ENCODE measurements around the gene SLC43A3. TPM values are rescaled to one million over a fixed set of nuclear protein-coding genes. Genes with fewer than 3 reads are reported as not detected.
A peak's percentile ranks its signal among the peaks of the same experiment; 100 is the strongest.

SLC43A3 gene
- total and polyA plus RNA-seq, 9 of the 15 experiments (the other 6 are each of a cell fraction or from before 2014, with no cell fraction given), result 63.7 to 281 (median 139) TPM

DNA sequence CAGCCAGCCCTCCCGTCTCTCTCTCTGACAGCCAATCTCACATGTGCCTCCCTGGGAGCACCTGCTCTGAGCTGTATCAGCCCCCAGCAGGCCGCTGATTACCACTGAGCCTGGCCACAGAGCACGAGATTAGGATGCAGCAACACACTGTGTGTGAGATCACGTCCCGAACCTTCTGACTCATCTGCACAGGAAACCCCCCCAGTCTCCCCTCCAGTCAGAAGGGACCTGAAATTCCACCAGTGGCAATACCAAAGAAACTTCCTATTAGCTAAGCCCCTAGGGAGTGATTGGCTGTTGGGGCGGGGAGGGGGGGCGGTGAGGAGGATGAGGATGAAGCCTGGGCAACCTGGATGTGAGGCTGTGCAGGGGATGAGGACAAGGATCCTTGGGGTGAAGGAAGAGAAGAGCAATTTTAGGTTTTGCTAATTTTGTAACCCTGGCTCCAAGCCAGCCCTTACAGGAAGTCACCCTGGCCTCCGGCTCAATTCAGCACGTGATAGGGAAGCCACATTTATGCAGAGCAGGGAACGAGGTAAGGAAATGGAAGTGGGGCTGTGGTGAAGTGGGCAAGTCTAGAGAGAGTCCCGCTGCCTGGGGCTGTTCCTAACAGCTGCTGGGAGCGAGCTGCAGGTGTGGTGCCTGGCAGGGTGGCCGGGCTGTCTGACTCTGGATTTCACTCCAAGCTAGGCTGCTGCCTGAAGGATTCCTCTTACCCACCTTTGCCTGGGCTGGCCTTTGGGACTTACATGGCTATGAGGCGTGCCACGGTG lies 1.9 kb downstream of the SLC43A3 start (continued):
- TF ChIP-seq RFX7 (CRISPR knock-in tag; IDR thresholded peaks at IDR 0.05) (no peak), PHTF2 (CRISPR knock-in tag; IDR thresholded peaks at IDR 0.05) (no peak), NCOA2 (IDR thresholded peaks at IDR 0.05; ENCODE audit: partially characterized antibody in 2 of 2) (no peak), MYNN (IDR thresholded peaks at IDR 0.05) (peak; percentile 93), MYNN (CRISPR knock-in tag; IDR thresholded peaks at IDR 0.05) (no peak), HDAC3 (IDR thresholded peaks at IDR 0.05; ENCODE audit: borderline replicate concordance, partially characterized antibody) (peak; percentile 95), TRIM24 (IDR thresholded peaks at IDR 0.05) (peak; percentile 97), SOX6 (IDR thresholded peaks at IDR 0.05) (peak; percentile 92), DIDO1 (tag; IDR thresholded peaks at IDR 0.05; ENCODE audit: low read depth) (peak; percentile 13; the same call in 1 of the 2 replicates), FUS (optimal IDR thresholded peaks at IDR 0.05; ENCODE audit: low read depth, low read length) (no peak), ZNF143 (CRISPR knock-in tag; IDR thresholded peaks at IDR 0.05) (no peak), KLF1 (tag; IDR thresholded peaks at IDR 0.05) (no peak), TAF9B (IDR thresholded peaks at IDR 0.05; ENCODE audit: partially characterized antibody) (peak; percentile 99), ZNF12 (CRISPR knock-in tag; IDR thresholded peaks at IDR 0.05) (no peak; the same call in 1 of the 2 replicates), CBX5 (IDR thresholded peaks at IDR 0.05; ENCODE audit: borderline replicate concordance, low read depth) (no peak), ETS1 (conservative IDR thresholded peaks at IDR 0.05; ENCODE audit: control insufficient read depth, low read depth, low read length) (peak; percentile 96), POLR2A (conservative IDR thresholded peaks at IDR 0.05) (peak; percentile 75), ILK (tag; IDR thresholded peaks at IDR 0.05; ENCODE audit: borderline replicate concordance, low read depth) (no peak), CREB1 (IDR thresholded peaks at IDR 0.05) (peak; percentile 89), CREB1 (CRISPR knock-in tag; IDR thresholded peaks at IDR 0.05) (peak; percentile 77), EZH2 (IDR thresholded peaks at IDR 0.05; ENCODE audit: borderline replicate concordance, low read depth, low read length) (no peak), POLR2B (IDR thresholded peaks at IDR 0.05; ENCODE audit: low read depth, partially characterized antibody) (peak; percentile 45), STAT5B (CRISPR knock-in tag; IDR thresholded peaks at IDR 0.05) (no peak), JUNB (CRISPR knock-in tag; conservative IDR thresholded peaks at IDR 0.05) (peak; percentile 66), HSF4 (CRISPR knock-in tag; IDR thresholded peaks at IDR 0.05; ENCODE audit: borderline replicate concordance) (no peak), ZNF740 (CRISPR knock-in tag; IDR thresholded peaks at IDR 0.05) (peak; percentile 91), ZNF740 (tag; IDR thresholded peaks at IDR 0.05) (peak in 1 of 2 experiments; percentile 69; a peak in 1 of 4 replicates), SPI1 (IDR thresholded peaks at IDR 0.05; ENCODE audit: borderline replicate concordance, low read depth, low read length) (peak; percentile 45; the same call in 1 of the 2 replicates), ZNF354B (CRISPR knock-in tag; IDR thresholded peaks at IDR 0.05) (0 out of 2 replicates have a peak, but pooled peaks have one; percentile 5)
- TF ChIP-seq, protein P1, sequence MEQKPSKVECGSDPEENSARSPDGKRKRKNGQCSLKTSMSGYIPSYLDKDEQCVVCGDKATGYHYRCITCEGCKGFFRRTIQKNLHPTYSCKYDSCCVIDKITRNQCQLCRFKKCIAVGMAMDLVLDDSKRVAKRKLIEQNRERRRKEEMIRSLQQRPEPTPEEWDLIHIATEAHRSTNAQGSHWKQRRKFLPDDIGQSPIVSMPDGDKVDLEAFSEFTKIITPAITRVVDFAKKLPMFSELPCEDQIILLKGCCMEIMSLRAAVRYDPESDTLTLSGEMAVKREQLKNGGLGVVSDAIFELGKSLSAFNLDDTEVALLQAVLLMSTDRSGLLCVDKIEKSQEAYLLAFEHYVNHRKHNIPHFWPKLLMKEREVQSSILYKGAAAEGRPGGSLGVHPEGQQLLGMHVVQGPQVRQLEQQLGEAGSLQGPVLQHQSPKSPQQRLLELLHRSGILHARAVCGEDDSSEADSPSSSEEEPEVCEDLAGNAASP (IDR thresholded peaks at IDR 0.05), result no peak

Measured in K562 (cell line).